ENCODE measurements around the gene ZNF555. TPM values are rescaled to one million over a fixed set of nuclear protein-coding genes. Genes with fewer than 3 reads are reported as not detected.

ZNF555 gene
- total RNA-seq, 4 donors from 2014 or later = 5.7 to 11.4 (median 6.6) TPM

GRCh38 chr19:2850256-2850925, 9.1 kb downstream of the ZNF555 start:
- Histone ChIP-seq H3K9me3 (peaks cover 0 to 100% (median 43%) of the 10 kb centered on the region in 4 donors), H3K36me3 (peaks cover 21 to 97% (median 30%) of the 10 kb centered on the region in 3 donors), H3K27ac (no peak overlapping the region), H3K4me1 (no peaks in the 10 kb centered on the region), H3K4me3 (no peak overlapping the region), H3K27me3 (no peaks in the 10 kb centered on the region)
- TF ChIP-seq POLR2A (IDR thresholded peaks at IDR 0.05) (no peak), EP300 (IDR thresholded peaks at IDR 0.05) (no peak)
- no peak for DNase-seq (ENCODE audit: low spot score in 2 of 2)
- 91 to 97% methylated on average over 3 of the region's 3 CpGs for WGBS, 2 donors

DNA sequence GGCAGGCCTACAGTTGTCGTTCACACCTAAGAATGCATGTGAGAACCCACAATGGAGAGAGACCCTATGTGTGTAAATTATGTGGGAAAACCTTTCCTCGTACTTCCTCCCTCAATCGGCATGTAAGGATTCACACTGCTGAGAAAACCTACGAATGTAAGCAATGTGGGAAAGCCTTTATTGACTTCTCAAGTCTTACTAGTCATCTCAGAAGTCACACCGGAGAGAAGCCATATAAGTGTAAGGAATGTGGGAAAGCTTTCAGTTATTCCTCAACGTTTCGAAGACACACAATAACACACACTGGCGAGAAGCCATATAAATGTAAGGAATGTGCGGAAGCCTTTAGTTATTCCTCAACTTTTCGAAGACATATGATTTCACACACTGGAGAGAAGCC, 11.3 kb downstream of the ZNF555 start:
- no peak for DNase-seq (ENCODE audit: low spot score in 2 of 2)
- Histone ChIP-seq H3K4me1 (no peaks in the 10 kb centered on the region), H3K4me3 (no peak overlapping the region), H3K27me3 (no peaks in the 10 kb centered on the region), H3K36me3 (peaks cover 21 to 99% (median 30%) of the 10 kb centered on the region in 3 donors), H3K27ac (no peak overlapping the region), H3K9me3 (peaks cover 0 to 100% (median 49%) of the 10 kb centered on the region in 4 donors)
- TF ChIP-seq EP300 (IDR thresholded peaks at IDR 0.05) = no peak
- TF ChIP-seq, protein P1, sequence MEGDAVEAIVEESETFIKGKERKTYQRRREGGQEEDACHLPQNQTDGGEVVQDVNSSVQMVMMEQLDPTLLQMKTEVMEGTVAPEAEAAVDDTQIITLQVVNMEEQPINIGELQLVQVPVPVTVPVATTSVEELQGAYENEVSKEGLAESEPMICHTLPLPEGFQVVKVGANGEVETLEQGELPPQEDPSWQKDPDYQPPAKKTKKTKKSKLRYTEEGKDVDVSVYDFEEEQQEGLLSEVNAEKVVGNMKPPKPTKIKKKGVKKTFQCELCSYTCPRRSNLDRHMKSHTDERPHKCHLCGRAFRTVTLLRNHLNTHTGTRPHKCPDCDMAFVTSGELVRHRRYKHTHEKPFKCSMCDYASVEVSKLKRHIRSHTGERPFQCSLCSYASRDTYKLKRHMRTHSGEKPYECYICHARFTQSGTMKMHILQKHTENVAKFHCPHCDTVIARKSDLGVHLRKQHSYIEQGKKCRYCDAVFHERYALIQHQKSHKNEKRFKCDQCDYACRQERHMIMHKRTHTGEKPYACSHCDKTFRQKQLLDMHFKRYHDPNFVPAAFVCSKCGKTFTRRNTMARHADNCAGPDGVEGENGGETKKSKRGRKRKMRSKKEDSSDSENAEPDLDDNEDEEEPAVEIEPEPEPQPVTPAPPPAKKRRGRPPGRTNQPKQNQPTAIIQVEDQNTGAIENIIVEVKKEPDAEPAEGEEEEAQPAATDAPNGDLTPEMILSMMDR (IDR thresholded peaks at IDR 0.05) = no peak
- TF ChIP-seq POLR2A (IDR thresholded peaks at IDR 0.05) = no peak
- 97% methylated on average over 10 of the region's 10 CpGs for WGBS, 2 donors

DNA sequence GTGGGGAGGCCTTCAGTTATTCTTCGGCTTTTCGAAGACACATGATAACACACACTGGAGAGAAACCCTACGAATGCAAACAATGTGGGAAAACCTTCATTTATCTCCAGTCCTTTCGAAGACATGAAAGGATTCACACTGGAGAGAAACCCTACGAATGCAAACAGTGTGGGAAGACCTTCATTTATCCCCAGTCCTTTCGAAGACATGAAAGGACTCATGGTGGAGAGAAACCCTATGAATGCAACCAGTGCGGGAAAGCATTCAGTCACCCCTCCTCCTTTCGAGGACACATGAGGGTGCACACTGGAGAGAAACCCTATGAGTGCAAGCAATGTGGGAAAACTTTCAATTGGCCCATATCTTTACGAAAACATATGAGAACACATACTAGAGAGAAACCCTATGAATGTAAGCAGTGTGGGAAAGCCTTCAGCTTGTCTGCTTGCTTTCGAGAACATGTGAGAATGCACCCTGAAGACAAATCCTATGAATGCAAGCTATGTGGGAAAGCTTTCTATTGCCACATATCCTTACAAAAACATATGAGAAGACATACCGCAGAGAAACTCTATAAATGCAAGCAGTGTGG, 11.8 kb downstream of the ZNF555 start:
- H3K4me3 ChIP-seq = no peak overlapping the region
- DNase-seq (ENCODE audit: low spot score in 2 of 2) = no peak
- TF ChIP-seq EP300 (IDR thresholded peaks at IDR 0.05) (no peak), POLR2A (IDR thresholded peaks at IDR 0.05) (no peak)
- TF ChIP-seq, protein P1 (IDR thresholded peaks at IDR 0.05) = no peak
- peaks cover 0 to 100% (median 49%) of the 10 kb centered on the region in 4 donors for H3K9me3 ChIP-seq
- no peaks in the 10 kb centered on the region for H3K27me3 ChIP-seq
- no peaks in the 10 kb centered on the region for H3K4me1 ChIP-seq
- WGBS, 2 donors = 95 to 98% methylated on average over 11 of the region's 11 CpGs
- no peak overlapping the region for H3K27ac ChIP-seq
- peaks cover 21 to 99% (median 30%) of the 10 kb centered on the region in 3 donors for H3K36me3 ChIP-seq

- no peak for DNase-seq (ENCODE audit: low spot score in 2 of 2)
- 97 to 98% methylated on average over 3 of the region's 3 CpGs for WGBS, 2 donors
- Histone ChIP-seq H3K4me1 (no peaks in the 10 kb centered on the region), H3K27ac (no peak overlapping the region), H3K4me3 (no peak overlapping the region), H3K36me3 (peaks cover 21 to 96% (median 30%) of the 10 kb centered on the region in 3 donors), H3K9me3 (peaks cover 0 to 100% (median 45%) of the 10 kb centered on the region in 4 donors), H3K27me3 (no peaks in the 10 kb centered on the region)
- TF ChIP-seq, protein P1 (IDR thresholded peaks at IDR 0.05) = no peak
- TF ChIP-seq POLR2A (IDR thresholded peaks at IDR 0.05) (no peak), EP300 (IDR thresholded peaks at IDR 0.05) (no peak)
Measured at GRCh38 chr19:2854849-2855248, 13.6 kb downstream of the ZNF555 start.

DNA sequence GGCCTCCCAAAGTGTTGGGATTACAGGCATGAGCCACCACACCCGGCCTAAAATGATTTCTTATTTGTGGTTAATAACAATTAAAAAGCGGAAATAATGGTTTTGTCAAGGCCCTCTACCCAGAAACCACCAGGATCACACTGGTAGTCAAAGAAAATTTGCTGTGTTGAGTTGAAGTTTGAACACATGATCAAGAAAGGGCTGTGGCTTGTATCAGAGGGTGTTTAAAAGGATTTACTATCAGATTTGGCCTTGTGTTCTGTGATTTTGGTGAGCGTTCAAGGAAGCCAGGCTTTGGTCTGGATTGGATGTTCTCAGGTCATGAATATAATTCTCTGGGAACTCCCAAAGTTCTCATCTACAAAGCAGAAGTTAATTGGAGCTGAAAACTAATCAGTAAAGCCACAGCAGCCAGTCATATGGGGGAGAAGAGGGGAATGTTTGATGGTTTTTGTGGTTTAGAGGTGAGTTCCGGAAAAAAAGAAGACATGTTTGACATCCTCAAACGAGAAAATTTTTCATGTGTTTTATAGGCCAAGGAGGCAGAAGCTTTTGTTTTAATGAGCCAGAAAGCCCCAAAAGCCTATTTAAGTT, 15.3 kb downstream of the ZNF555 start:
- TF ChIP-seq, protein P1 (IDR thresholded peaks at IDR 0.05) = no peak
- TF ChIP-seq POLR2A (IDR thresholded peaks at IDR 0.05) (no peak), EP300 (IDR thresholded peaks at IDR 0.05) (no peak)
- no peaks in the 10 kb centered on the region for H3K27me3 ChIP-seq
- no peak overlapping the region for H3K4me3 ChIP-seq
- peaks cover 16 to 79% (median 20%) of the 10 kb centered on the region in 3 donors for H3K36me3 ChIP-seq
- H3K27ac ChIP-seq = no peak overlapping the region
- H3K4me1 ChIP-seq = no peaks in the 10 kb centered on the region
- WGBS, 2 donors = 94 to 97% methylated on average over 5 of the region's 5 CpGs
- no peak for DNase-seq (ENCODE audit: low spot score in 2 of 2)
- peaks cover 0 to 95% (median 37%) of the 10 kb centered on the region in 4 donors for H3K9me3 ChIP-seq
